Umbilical cord (tissue), 2 donors: ENCODE measurements around the gene KRT82. TPM values are rescaled to one million over a fixed set of nuclear protein-coding genes. Genes with fewer than 3 reads are reported as not detected.

Experiments used
- DNase-seq: peaks from one replicate; pipeline ENCODE4 v3.0.0-alpha.2; 2015; ENCODE audit warnings: low spot score
- total RNA-seq: library from RNA; depleted of rRNA; stranded (reverse); fragments of >200 nt; gene quantifications from one replicate; pipeline ENCODE4 v1.2.3, GENCODE V29; 2014; ENCODE audit warnings: low replicate concordance; ENCODE audit not compliant: insufficient read depth

KRT82 gene
- total RNA-seq, 1 donor from 2014 or later, result 1.7 TPM

DNA sequence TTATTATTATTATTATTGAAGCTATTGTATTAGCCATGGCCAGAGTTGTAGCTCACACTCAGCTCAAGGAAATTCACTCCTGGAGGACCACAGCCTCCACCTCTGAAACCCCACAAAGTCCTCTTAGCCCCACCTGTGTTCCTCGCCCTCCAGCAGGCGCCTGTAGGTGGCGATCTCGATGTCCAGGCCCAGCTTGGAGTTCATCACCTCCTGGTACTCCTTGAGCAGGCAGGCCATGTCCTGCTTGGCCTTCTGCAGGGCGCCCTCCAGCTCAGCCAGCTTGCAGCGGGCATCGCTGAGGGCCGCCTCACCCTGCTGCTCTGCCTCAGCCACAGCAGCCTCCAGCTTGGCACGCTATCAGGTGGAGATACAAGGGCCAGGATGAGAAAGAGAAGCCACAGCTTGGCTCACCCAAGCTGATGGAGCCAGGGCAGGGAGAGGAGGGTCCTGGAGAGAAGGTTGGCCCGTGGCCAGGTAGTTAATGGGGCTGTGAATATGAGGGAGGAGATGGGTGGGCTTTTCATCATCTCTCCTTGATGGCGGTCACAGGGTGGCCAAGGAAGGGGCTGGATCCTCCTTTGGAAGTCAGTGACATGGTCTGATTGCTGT is 43.9 kb downstream of the KRT82 start:
- DNase-seq, result no peak

GRCh38 chr12:52361553-52361952 is 44.6 kb downstream of the KRT82 start:
- DNase-seq, result no peak

GRCh38 chr12:52360663-52361271 is 45.4 kb downstream of the KRT82 start:
- no peak for DNase-seq

GRCh38 chr12:52360106-52360662 is 46.0 kb downstream of the KRT82 start:
- DNase-seq, result no peak

- DNase-seq, result no peak
Measured at GRCh38 chr12:52359621-52360061, 46.5 kb downstream of the KRT82 start.

- no peak for DNase-seq
Measured at GRCh38 chr12:52358575-52359350, 47.4 kb downstream of the KRT82 start.

- DNase-seq, result no peak
Measured at GRCh38 chr12:52356762-52357580, 49.2 kb downstream of the KRT82 start.

DNA sequence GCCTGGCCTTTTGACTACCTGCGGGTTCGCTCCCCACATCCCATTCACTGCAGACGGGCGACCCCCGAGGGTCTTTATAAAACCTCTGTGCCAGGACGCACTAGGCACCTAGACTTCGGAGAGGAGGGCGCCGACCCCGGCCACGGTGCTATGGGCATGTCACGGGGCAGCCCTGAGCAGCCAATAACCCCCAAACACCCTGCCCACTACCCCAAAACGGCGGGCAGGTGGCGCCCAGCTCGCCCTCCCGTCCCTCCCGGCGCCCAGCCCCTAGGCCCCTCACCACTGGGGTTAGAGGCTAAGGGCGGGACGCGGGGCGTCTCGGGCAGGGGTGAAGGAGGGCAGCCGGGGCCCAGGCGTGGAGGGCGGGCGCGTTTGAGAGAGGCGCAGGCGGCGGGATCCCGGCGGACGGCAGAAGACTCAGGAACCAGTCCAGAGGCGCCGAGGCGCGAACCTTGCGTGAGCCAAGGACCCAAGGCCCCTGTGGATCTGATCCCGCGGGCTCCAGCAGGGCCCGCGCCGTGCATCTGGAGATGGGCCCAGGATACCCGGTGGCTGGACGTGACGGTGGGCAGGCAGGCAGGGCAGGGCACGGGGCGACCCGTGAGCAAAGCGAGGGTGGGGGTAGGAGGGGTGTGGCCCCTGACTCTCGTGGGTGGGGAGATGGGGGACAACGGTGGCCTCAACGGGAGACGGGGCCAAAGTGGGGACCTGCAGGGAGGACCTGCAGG is 49.9 kb downstream of the KRT82 start:
- DNase-seq, result no peak

- DNase-seq, result no peak
Measured at GRCh38 chr12:52355176-52355575, 51.0 kb downstream of the KRT82 start.

- DNase-seq, result no peak
Measured at GRCh38 chr12:52354200-52354599, 51.9 kb downstream of the KRT82 start.

GRCh38 chr12:52353766-52354165 is 52.4 kb downstream of the KRT82 start:
- no peak for DNase-seq

DNA sequence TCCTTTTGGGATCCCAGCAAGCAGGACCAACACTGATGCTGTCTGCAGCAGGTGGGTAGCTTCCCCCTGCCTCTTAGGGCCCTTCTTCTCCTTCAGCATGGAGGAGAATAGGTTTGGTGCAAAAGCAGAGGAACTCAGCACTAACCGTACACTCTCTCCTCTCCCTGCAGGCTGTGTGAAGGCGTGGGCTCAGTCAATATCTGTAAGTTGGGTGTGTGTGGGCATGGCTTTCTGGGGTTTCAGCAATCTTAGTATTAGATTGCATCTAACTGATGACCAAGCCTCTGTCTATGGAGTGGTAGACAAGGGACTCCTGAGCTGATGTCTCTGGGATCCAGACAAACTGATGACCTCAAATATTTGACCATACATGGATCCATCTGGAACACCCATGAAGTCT is 53.2 kb downstream of the KRT82 start:
- DNase-seq, result no peak

GRCh38 chr12:52351196-52352059 is 54.7 kb downstream of the KRT82 start:
- no peak for DNase-seq

- DNase-seq, result no peak
Measured at GRCh38 chr12:52350786-52351185, 55.3 kb downstream of the KRT82 start.

DNA sequence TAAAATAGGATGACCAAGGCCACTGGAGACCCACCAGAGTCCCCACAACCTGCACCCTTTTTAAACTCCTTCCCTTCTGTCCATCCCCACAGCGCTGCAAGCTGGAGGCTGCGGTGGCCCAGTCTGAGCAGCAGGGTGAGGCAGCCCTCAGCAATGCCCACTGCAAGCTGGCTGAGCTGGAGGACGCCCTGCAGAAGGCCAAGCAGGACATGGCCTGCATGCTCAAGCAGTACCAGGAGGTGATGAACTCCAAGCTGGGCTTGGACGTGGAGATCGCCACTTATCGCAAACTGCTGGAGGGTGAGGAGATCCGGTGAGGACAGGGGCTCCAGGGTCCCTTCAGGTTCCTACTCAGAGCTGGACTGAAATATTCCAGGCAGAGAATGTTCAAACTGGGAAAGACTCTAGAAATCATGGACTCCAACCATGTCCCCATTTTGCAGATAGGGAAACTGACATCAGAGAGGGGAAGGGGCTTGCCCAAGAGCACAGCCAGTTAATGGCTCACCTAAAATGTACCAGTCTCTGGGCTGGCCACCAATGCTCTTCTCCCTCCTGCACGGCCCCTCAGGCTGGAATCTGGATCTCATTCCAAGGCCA is 56.0 kb downstream of the KRT82 start:
- DNase-seq, result no peak

DNA sequence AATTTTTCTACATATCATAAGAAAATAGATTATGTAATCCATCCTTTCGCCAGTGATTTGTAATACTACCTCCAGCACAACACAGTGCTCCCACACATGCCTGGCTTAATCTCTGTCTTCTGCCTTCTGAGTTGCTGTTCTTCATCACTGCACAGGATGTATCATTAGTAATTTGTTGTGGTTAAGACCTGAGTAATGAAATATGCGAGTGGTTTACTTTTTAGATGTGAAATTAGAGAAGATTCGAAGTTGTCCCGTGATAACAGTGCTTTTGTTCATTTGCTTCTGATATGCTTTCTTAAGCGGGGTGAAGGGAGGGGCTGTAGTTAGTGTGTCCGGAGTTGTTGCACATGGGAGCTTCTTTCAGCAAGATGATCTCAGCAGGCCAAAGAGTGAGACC is 56.9 kb downstream of the KRT82 start:
- peak; percentile 32 for DNase-seq

GRCh38 chr12:52347551-52348510 is 58.3 kb downstream of the KRT82 start:
- DNase-seq, result peak; percentile 82

GRCh38 chr12:52347016-52347415 is 59.1 kb downstream of the KRT82 start:
- DNase-seq, result no peak
